ENCODE results near the gene SLC16A12.
"Not testable (repeated sequence)": the region's sequence is repeated elsewhere in the genome, so short reads cannot be mapped to it uniquely, and the experiment has no call there.

Gene SLC16A12

GRCh38 chr10:89548673-89549072, 13.3 kb upstream of the SLC16A12 start:
- no peak for FAIRE-seq

GRCh38 chr10:89547853-89548513, 12.6 kb upstream of the SLC16A12 start:
- FAIRE-seq: no peak

DNA sequence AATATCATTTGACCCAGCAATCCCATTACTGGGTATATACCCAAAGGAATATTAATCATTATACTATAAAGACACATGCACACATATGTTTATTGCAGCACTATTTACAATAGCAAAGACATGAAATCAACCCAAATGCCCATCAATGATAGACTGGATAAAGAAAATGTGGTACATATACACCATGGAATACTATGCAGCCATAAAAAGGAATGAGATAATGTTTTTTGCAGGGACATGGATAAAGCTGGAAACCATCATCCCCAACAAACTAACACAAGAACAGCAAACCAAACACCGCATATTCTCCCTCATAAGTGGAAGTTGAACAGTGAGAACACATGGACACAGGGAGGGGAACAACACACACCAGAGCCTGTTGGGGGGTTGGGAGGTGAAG, 11.3 kb upstream of the SLC16A12 start:
- FAIRE-seq: not testable (repeated sequence)

DNA sequence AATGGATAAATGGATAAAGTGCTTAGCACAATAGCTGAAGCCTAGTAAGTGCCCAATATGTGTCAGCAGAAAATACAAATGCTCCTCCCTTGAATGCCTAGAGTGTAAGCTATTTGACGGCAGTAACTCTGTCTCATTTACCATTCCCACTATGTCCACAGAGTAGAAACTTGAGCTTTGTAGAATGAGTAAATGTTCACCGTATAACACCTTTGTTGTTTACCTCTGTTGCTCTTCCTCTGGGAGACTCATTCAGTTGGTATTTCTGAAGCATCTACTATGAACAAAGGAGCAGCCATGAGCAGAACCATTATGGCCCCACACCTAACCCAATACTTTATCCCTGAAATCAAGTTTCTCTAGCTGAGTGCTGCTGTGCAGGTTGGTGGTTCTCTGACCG, 8.4 kb upstream of the SLC16A12 start:
- no peak for FAIRE-seq

DNA sequence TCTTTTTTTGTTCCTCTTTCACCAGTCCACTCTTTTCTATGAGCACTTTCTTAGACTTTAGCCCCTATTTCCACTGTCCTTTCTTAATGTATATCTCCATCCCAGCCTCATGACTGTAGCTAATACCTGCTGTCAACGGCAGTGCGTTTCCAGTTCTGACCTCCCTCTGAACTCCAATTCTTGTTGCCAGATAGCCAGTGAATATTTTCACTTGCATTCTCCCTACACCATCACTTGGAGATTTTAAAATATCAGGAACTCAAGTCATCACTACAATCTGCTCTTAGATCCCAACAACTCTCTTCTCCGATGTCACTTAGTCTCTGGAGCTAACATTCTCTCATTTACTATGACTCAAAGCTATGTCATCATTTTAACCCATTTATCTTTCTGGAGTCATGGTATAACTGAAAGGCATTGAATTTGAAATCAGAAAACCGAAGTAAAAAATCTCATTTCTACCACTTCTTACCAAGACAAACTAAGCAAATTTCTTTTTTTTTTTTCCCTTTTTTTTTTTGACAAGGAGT, 5.1 kb upstream of the SLC16A12 start:
- FAIRE-seq: no peak

- FAIRE-seq: no peak
These were observed 2.0 kb upstream of the SLC16A12 start for GRCh38 chr10:89537364-89537763.

DNA sequence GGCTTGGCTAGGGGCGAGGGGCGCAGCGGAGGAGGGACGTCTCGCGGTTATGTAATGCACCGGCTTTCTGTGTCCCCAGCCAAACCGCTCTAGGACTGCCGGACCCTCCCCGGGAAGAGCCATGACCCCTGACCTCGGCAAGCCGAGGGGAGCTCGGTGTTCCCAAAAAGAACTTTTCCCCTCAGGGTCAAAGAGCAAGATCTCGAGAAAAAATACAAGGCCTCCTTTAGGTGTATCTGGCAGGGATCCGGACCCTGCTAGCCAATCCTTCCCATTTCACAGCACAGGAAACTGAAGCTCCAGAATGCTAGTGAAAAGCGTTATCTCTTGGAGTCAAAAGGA, 590 bp upstream of the SLC16A12 start:
- FAIRE-seq: no peak

DNA sequence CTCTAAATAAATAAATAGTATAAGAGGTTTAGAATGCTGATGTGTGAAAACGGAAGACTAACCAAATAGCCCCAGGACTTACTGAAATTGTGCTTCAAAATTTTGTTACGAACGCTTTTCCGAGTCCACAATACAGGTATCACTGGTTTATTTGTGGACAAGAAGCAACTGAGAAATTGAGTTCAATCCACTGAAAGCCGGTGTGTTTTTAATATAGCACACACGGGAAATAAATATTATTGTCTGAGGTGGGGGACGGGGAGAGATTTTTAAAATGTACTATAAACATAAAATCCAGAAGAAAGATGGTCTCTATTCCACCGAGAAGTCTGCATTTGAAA, 598 bp downstream of the SLC16A12 start:
- no peak for FAIRE-seq

- no peak for FAIRE-seq
These were observed 2.9 kb downstream of the SLC16A12 start for GRCh38 chr10:89532476-89532875.

GRCh38 chr10:89531359-89531758, 4.0 kb downstream of the SLC16A12 start:
- no peak for FAIRE-seq

- FAIRE-seq: not testable (repeated sequence)
These were observed 5.7 kb downstream of the SLC16A12 start for GRCh38 chr10:89529711-89530110.

DNA sequence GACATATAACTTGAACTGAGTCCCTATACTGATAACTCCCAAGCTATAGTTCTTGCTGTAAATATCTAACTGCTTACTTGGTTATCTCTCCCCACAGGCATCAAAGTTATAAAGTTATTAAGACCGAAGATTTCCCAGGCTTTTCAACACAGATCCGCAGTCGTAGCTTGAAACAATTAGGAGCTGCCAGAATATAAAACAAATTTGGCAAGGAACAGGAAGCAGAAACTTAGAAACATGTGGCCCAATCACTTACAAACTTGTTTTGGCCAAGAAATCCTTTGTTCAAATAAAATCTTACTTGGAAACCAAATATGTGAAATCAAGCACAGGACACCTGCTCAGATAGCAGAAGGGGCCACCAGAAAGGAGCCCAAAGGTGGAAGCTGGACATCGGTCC, 9.0 kb downstream of the SLC16A12 start:
- peak; percentile 21 for FAIRE-seq

GRCh38 chr10:89525556-89525955, 9.8 kb downstream of the SLC16A12 start:
- no peak for FAIRE-seq

DNA sequence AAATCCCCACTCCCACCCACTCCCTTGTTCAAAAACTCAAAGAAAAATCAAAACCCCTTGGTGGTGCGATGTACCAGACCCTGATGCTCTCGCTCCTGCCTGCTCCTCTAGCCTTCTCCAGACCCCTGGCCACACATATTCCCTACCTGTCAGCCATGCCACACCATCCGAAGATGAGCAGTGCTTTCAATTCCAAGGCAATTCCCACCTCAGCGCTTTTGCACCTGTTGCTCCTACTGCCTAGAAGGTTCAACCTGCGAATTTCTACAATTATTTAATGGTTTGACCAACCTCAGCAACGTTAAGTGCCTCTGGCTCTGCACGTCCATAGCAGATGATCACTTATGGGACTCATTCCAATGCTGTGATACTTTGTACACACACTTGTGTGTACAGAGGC, 11.1 kb downstream of the SLC16A12 start:
- FAIRE-seq: no peak

GRCh38 chr10:89523274-89523673, 12.1 kb downstream of the SLC16A12 start:
- no peak for FAIRE-seq

DNA sequence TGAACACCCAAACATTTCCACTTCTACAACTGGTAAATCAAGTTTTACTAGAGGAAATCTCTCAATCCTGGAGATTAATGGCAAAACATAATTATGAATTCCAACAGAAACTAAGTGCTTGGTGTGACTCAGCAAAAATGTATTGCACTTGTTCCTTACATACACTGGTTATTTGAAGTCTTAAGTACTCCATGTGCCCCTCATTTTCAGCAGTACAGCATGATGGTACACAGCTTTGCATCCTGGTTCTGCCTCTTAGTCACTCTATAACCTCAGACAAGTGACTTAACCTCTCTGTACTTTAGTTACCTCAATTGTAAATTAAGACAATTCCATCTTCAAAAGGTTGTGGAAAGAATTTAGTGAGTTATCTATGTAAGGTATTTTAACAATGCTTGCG, 12.9 kb downstream of the SLC16A12 start:
- FAIRE-seq: no peak

DNA sequence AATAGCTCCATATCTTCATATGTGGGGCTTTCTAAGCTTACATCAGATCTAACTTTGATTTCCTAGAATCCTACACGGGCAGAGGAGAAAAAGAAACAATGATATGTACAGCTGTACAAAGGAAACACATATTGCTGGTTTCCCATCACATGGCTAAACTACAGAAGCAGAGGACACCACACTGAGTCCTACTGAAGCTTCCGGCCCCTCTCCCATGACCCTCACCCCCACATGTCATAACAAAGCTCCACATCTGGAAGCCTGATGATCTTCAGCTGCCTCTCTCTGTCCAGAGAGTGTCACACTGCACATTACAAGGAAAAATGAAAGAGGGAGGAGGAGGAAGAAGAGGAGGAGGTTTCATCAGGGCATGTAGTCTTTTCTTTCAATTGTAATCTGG, 14.0 kb downstream of the SLC16A12 start:
- FAIRE-seq: peak; percentile 23

DNA sequence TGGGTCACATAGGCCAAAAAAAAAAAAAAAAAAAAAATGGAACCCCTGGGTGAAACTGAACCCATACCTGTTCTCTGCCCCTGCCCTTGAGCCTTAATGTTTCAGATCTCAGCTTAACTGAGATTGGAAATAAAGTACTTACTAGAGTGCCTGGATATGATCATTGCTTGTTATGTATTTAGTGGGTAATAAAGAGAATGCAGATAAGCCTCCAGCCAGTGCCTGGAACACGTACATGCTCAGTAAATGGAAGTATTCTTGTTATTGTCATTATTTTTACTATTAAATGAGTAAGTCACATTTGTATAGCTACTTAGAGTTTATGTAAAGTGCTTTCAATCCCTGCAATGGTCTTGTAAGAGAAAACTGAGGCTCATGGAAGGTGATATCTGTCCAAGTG, 14.7 kb downstream of the SLC16A12 start:
- no peak for FAIRE-seq

DNA sequence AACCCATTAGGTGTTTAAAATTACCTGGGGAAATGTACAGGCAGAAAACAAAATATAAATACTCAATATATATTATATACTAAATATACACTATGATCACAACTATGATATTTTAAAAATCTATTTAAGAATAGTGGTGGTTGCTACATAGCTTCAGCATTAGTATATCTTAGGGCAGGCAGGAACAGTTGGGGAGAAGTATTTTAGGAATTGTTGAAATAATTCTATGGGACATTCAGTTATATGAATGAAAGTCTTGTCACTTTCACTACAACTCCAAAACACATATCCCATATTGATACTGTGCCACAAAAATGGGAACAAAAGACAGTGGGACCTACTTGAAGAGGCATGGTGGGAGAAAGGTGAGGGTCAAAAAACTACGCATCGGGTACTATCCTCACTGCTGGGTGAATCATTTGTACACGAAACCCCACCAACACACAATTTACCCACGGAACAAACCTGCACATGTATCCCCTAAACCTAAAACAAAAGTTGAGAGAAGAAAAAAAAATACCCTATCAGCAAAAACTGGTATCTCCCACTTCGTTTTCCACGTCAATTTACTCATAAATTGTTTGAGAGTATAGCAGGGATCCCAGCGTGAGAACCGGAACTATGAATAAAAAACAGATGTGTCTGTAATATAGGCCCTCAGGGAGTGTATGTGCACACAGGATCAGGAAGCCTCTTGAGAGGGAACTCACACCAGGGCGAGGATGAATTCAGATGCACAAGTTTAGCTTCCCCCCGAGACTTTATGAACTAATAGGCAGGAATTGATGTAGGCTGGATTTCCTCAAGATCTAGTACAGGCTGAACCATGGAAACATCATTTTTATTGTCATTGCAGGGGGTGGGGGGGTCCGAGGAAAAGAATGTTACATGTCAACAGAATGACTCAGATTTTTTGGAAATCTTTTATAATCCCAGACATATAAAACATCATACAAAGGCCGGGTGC, 16.2 kb downstream of the SLC16A12 start:
- peak; percentile 91 for FAIRE-seq

GRCh38 chr10:89518108-89518507, 17.3 kb downstream of the SLC16A12 start:
- no peak for FAIRE-seq

DNA sequence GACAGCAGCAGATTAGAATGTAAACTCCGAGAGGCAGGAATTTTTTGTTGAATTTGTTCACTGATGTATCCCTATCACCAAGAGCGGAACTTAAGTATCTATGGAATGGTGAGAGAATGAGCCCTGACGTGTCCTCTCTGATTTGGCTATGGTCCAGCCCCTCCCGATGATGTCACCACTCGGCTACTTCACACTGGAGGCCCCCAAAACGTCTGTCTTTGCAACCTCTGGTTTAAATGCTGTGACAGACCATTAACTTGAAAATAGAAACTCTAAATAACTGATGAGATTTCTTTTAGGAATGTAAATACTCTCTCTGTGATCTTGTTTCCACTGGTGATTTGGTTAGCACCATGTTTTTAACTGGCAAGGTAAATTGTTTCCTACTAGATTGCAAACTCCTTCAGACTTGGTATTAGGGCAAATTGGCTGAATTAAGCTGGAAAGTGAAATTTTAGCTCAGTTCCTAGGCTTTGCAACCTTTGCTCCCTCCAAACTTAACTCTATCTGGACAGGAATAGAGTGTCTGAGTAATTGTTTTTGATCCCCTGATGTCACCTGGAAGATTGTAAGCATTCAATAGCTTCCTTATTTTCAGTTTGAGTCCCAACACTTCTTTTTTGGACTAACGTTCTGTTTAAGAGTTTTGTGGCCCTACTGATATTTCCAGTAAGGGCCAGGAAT, 19.1 kb downstream of the SLC16A12 start:
- FAIRE-seq: peak; percentile 93

- FAIRE-seq: no peak
These were observed 20.2 kb downstream of the SLC16A12 start for GRCh38 chr10:89515031-89515841.

DNA sequence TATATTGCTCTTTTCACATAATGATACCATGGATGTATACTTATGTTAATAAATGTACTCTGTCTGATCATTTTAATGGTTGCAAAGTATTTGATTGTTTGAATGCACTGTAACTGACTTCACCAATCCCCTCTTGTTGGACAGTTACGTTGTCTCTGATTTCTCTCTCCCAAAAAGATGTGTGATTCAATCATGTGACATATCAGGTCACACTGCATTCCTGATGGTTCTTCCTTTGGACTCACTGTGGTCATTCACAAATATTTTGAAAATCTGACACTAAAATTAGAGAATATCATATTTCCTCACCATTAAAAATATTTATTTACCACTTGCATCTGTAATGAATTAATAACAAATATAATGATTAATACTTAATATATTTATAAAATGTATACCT, 22.2 kb downstream of the SLC16A12 start:
- no peak for FAIRE-seq

All from endometrium (tissue), 2 donors.